OCI-LY7 (cell line): ENCODE data around the gene WNT3A. TPM values are rescaled to one million over a fixed set of nuclear protein-coding genes. Genes with fewer than 3 reads are reported as not detected.

Experiments used
- BruUV-seq: library from RNA; stranded (reverse); fragments of 400-500 nt; replicated peaks from 2 replicates; lab custom pipeline; 2021; lab: Mats Ljungman, UMichigan
- CTCF ChIA-PET: fragments of 300-600 bp; sonication (Branson Sonifier 250); formaldehyde crosslinking; loops from one replicate; lab custom pipeline; 2022; ENCODE audit warnings: antibody characterized with exemption; ENCODE audit not compliant: unreplicated experiment; lab: Charles Lee
- POLR2A ChIA-PET: fragments of 300-600 bp; sonication (Branson Sonifier 250); formaldehyde crosslinking; loops from one replicate; lab custom pipeline; 2022; ENCODE audit warnings: antibody characterized with exemption; lab: Charles Lee
- DNase-seq: peaks from one replicate; pipeline ENCODE4 v3.0.0-alpha.2; 2015; ENCODE audit warnings: low spot score
- H2AFZ ChIP-seq: fragments of 200-600 bp; sonication (generic), shearing (Covaris generic); 2 replicates; pipeline ENCODE4 v1.6.1; 2014; ENCODE audit warnings: mild to moderate bottlenecking, antibody characterized with exemption, low read length, moderate library complexity
- H3K27ac ChIP-seq: fragments of 200-600 bp; sonication (generic); 2 replicates; pipeline ENCODE4 v1.5.1; 2014; ENCODE audit warnings: mixed run types, low read depth, mild to moderate bottlenecking, moderate library complexity, low read length, inconsistent platforms; ENCODE audit not compliant: poor library complexity, severe bottlenecking
- H3K36me3 ChIP-seq: fragments of 200-600 bp; sonication (generic); 2 replicates; pipeline ENCODE4 v1.6.1; 2014; ENCODE audit warnings: mild to moderate bottlenecking, antibody characterized with exemption, low read length, moderate library complexity, mixed read lengths; ENCODE audit not compliant: insufficient read depth
- H3K4me1 ChIP-seq: fragments of 200-600 bp; sonication (generic); 2 replicates; pipeline ENCODE4 v1.5.1; 2014; ENCODE audit warnings: mild to moderate bottlenecking, low read length; ENCODE audit not compliant: insufficient read depth, poor library complexity, severe bottlenecking
- H3K4me2 ChIP-seq: fragments of 200-600 bp; sonication (generic); 2 replicates; pipeline ENCODE4 v1.6.1; 2014; ENCODE audit warnings: mild to moderate bottlenecking, low read length
- H3K4me3 ChIP-seq: fragments of 200-600 bp; sonication (generic); 2 replicates; pipeline ENCODE4 v1.5.1; 2014; ENCODE audit warnings: mild to moderate bottlenecking, low read depth, low read length; ENCODE audit not compliant: poor library complexity, severe bottlenecking
- H3K79me2 ChIP-seq: fragments of 200-600 bp; sonication (generic); 2 replicates; pipeline ENCODE4 v1.6.1; 2016; ENCODE audit warnings: low read depth, mild to moderate bottlenecking, low read length, moderate library complexity, mixed read lengths; ENCODE audit not compliant: insufficient read depth
- H3K9me2 ChIP-seq: fragments of 200-600 bp; sonication (generic); 2 replicates; pipeline ENCODE4 v1.6.1; 2016; ENCODE audit warnings: mild to moderate bottlenecking, low read length, mixed read lengths; ENCODE audit not compliant: insufficient read depth
- H3K9me3 ChIP-seq: fragments of 200-600 bp; sonication (generic); 2 replicates; pipeline ENCODE4 v1.6.1; 2014; ENCODE audit warnings: mild to moderate bottlenecking, mixed run types, low read length, mixed read lengths
- H4K20me1 ChIP-seq: fragments of 200-600 bp; sonication (generic); 2 replicates; pipeline ENCODE4 v1.6.1; 2014; ENCODE audit warnings: mild to moderate bottlenecking, antibody characterized with exemption, low read length, moderate library complexity, mixed read lengths; ENCODE audit not compliant: insufficient read depth
- EZH2phosphoT487 ChIP-seq: fragments of 200-600 bp; sonication (generic); IDR thresholded peaks from 2 replicates; pipeline ENCODE4 v1.6.1; 2018; ENCODE audit warnings: low read depth, borderline replicate concordance, mild to moderate bottlenecking, mixed run types, antibody characterized with exemption, low read length, moderate library complexity, mixed read lengths
- intact Hi-C: fragments of 100-400 bp; cut with micrococcal nuclease; formaldehyde crosslinking; loops from one replicate; pipeline ENCODE4 v1.10.0; 2022; ENCODE audit not compliant: unreplicated experiment
- total RNA-seq, 2 experiments: library from RNA; depleted of rRNA in 1 of 2; stranded (reverse); fragments of >200 nt in 1 of 2; shearing (Covaris generic) in 1 of 2; gene quantifications; 2 replicates each; pipeline ENCODE4 v1.2.3, GENCODE V29; 2014 to 2022
- TF ChIP-seq, protein P1 (sequence below): fragments of 200-600 bp; sonication (generic); conservative IDR thresholded peaks from 2 replicates; pipeline ENCODE4 v1.5.1; 2014; ENCODE audit warnings: mild to moderate bottlenecking, antibody characterized with exemption, low read length, moderate library complexity, mixed read lengths

Gene WNT3A
- total RNA-seq, 2 experiments from 2014 or later = not detected

DNA sequence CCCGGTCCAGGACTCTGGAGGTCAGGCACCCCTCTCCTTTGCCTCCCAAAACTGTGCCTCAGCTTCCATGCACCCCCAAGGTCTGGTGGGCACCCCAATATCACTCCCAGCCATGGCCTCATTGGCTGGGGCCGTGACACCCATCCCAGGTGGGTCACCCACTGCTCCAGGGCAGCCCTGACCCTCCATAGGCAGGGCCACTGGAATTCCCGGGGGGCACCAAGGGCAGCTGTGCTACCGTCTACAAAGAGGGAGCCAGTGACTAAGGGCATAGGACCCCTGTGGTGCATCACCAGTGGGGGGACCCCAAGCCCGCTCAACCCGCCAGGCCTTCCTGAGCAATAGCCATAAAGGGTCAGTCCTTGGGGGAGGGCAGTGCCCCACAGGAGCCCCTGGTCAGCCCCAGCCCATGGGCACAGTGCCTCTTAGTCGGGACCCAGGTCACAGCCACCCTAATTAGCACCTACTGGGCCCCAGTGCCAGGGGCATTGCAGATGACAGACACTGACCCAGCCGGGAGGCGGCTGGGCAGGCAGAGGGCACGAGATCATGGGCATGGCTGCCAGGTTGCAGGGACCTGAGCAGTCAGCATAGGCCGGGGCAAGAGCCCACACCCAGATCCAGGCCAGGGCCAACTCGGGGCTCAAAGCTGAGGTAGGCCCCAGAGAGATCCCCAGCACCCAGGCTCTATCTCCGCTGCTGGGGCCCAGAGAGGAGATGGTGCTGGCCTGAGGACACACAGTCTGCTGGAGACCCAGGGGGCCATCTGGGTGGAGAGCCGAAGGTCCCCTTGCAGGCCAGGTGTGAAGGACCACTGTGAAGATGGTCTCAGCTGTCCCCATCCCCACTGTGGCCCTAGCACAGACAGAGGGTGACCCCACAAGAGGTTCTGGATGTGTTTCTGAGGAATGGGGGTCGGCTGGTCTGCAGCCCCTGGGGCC, 56.7 kb downstream of the WNT3A start:
- intact Hi-C loops = no loop called here
- Histone ChIP-seq H3K9me2 (no peaks in the 10 kb centered on the region), H4K20me1 (no peaks in the 10 kb centered on the region), H3K36me3 (no peaks in the 10 kb centered on the region), H3K79me2 (no peaks in the 10 kb centered on the region), H3K4me1 (peaks cover 5% of the 10 kb centered on the region), H3K4me3 (no peak overlapping the region), H3K4me2 (no peak overlapping the region), H3K9me3 (no peaks in the 10 kb centered on the region), H2AFZ (no peak overlapping the region), H3K27ac (no peak overlapping the region)
- BruUV-seq = no TSS peak
- TF ChIP-seq, protein P1, sequence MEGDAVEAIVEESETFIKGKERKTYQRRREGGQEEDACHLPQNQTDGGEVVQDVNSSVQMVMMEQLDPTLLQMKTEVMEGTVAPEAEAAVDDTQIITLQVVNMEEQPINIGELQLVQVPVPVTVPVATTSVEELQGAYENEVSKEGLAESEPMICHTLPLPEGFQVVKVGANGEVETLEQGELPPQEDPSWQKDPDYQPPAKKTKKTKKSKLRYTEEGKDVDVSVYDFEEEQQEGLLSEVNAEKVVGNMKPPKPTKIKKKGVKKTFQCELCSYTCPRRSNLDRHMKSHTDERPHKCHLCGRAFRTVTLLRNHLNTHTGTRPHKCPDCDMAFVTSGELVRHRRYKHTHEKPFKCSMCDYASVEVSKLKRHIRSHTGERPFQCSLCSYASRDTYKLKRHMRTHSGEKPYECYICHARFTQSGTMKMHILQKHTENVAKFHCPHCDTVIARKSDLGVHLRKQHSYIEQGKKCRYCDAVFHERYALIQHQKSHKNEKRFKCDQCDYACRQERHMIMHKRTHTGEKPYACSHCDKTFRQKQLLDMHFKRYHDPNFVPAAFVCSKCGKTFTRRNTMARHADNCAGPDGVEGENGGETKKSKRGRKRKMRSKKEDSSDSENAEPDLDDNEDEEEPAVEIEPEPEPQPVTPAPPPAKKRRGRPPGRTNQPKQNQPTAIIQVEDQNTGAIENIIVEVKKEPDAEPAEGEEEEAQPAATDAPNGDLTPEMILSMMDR = no peak
- TF ChIP-seq EZH2phosphoT487 = no peak
- no peak for DNase-seq
- POLR2A ChIA-PET = no interaction called here
- CTCF ChIA-PET = no interaction called here

DNA sequence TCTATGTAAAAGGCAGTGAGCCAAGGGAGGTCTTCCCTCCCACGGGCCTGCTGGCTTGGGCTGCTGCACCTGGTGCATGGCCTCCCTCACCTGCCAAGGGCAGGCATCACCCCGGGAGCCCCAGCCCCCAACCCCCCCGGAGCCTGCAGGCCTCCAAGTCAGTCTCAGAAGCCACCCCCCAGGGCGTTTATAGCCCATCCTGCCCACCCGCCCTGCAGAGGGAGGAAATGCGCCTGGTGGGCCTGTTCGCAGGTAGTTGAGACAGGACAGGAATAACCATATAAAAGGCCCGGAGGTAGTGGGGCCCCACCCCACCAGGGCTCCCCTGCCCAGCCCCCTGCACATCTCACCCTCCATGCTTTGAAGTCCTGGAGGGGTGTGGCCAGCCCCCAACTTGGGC, 57.5 kb downstream of the WNT3A start:
- CTCF ChIA-PET = no interaction called here
- Histone ChIP-seq H3K79me2 (no peaks in the 10 kb centered on the region), H3K9me2 (no peaks in the 10 kb centered on the region), H2AFZ (no peak overlapping the region), H3K27ac (no peak overlapping the region), H3K4me1 (peaks cover 5% of the 10 kb centered on the region), H3K4me2 (no peak overlapping the region), H3K9me3 (no peaks in the 10 kb centered on the region), H3K36me3 (no peaks in the 10 kb centered on the region), H3K4me3 (no peak overlapping the region), H4K20me1 (no peaks in the 10 kb centered on the region)
- POLR2A ChIA-PET = no interaction called here
- no TSS peak for BruUV-seq
- intact Hi-C loops = no loop called here
- TF ChIP-seq EZH2phosphoT487 = no peak
- TF ChIP-seq, protein P1 = no peak
- no peak for DNase-seq
